Subcutaneous adipose tissue (tissue), 4 donors: ENCODE data around the gene CFAP43. TPM values are rescaled to one million over a fixed set of nuclear protein-coding genes. Genes with fewer than 3 reads are reported as not detected.

ENCODE experiments used
- total RNA-seq, 4 donors: library from RNA; depleted of rRNA; stranded (reverse); fragments of >200 nt; gene quantifications; one replicate each; pipeline ENCODE4 v1.1.0, GENCODE V29; 2016
- TF ChIP-seq, protein P1 (sequence below): fragments of 450-650 bp; IDR thresholded peaks from one replicate; pipeline ENCODE4 v1.5.1; 2016; ENCODE audit warnings: low read depth, mild to moderate bottlenecking, control low read depth, antibody characterized with exemption, moderate library complexity

Gene CFAP43, protein sequence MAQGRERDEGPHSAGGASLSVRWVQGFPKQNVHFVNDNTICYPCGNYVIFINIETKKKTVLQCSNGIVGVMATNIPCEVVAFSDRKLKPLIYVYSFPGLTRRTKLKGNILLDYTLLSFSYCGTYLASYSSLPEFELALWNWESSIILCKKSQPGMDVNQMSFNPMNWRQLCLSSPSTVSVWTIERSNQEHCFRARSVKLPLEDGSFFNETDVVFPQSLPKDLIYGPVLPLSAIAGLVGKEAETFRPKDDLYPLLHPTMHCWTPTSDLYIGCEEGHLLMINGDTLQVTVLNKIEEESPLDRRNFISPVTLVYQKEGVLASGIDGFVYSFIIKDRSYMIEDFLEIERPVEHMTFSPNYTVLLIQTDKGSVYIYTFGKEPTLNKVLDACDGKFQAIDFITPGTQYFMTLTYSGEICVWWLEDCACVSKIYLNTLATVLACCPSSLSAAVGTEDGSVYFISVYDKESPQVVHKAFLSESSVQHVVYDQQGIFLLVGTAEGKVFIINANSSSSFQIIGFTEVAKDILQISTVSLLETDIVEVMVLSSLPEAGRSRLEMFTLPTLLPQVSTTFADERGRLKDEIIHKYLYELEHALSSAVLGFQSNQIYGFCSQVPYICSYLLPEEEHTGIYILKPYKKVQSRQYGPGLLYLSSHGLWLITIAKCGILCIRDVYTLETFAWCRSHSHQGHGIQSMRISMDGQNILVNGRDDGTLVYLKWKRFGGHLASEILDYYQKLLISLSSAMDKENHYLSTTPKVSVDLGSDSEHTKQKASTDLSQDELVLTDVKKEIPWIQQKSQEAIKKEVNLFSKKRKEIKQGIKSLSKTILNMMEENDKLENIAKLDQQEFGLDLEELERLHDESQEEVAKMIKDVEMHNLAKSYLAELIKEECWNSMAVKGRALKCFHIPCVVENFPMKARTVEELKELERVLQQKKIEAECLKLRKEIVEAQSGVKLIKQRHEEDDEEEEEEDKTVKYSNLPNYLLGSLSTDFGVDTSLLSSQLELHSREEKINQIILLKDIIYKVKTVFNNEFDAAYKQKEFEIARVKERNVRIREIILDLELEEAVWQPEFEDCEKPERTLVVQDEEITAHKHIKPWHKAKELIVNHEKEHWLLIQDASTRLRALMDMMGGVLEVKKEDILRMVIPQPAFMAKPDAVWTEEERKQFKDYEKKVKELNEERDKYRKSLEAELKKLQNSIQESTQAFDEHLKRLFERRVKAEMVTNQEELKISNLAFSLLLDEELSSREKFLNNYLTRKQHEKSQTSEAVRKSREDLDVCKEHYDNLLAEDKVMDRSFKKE (N-terminal part only)
- total RNA-seq, result under 1 TPM in 1 of 4 donors, not detected in 3; 0.19 TPM

DNA sequence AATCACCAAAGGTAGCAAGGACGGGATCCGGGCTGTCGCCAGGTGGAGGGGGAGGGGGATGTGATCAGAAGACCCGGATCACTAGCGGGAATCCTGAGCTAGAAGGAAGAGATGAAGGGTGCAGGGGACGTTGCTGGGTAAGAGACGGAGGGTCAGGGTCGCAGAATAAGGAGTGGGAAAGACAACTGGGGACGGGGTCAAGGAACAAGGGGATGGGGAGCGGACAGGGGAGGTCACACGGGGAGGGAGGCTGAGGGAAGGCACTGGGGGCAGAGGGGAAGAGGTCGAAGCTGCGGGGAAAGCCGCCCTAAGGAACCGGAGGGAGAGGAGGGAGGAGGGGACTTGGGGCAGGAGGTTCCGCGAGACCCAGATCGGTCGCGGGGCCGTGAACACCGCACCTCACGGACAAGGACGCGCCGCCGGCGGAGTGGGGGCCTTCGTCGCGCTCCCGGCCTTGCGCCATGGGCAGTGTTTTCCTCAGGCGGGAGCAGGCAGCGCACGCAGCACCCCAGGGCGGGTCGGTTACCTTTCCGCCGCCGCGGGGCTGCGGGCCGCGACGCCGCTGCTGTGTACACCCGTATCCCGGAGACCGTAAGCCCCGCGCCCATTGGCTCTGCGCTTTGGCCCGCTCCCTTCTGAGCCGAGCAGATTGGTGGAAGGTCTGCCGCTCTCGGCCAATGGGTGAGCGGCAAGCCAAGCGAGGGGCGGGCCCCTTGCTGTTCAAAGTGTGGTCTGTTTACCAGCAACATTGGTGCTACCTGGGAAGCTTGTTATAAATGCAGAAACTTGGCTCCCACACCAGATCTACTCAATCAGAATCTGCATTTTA lies at the start of gene CFAP43:
Gene CFAP43, minus strand, starts transcription at position 581 of the 829 bp plus-strand sequence. Its CDS starts 118 bp downstream, at position 463.
- TF ChIP-seq, protein P1, sequence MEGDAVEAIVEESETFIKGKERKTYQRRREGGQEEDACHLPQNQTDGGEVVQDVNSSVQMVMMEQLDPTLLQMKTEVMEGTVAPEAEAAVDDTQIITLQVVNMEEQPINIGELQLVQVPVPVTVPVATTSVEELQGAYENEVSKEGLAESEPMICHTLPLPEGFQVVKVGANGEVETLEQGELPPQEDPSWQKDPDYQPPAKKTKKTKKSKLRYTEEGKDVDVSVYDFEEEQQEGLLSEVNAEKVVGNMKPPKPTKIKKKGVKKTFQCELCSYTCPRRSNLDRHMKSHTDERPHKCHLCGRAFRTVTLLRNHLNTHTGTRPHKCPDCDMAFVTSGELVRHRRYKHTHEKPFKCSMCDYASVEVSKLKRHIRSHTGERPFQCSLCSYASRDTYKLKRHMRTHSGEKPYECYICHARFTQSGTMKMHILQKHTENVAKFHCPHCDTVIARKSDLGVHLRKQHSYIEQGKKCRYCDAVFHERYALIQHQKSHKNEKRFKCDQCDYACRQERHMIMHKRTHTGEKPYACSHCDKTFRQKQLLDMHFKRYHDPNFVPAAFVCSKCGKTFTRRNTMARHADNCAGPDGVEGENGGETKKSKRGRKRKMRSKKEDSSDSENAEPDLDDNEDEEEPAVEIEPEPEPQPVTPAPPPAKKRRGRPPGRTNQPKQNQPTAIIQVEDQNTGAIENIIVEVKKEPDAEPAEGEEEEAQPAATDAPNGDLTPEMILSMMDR, result no peak

DNA sequence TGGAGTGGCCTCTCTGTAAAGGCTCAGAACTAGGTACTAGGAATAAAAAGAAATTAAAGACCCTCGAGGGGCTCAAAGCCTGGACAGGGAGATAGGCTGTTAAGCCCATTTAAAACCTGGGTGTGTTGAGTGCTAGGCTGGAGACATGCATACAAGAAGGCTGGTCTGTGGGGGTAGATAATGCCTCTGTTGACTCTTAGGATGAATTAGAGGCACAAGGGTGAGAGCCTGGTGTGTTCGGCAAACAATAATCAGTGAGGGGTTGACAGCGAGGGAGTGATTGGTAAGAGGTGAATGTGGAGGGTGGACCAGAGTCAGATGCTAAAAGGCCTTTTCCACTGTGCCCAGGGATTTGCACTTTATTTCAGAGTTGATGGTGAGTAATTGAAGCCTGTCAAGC lies 49.5 kb upstream of the CFAP43 start:
- TF ChIP-seq, protein P1, result no peak

DNA sequence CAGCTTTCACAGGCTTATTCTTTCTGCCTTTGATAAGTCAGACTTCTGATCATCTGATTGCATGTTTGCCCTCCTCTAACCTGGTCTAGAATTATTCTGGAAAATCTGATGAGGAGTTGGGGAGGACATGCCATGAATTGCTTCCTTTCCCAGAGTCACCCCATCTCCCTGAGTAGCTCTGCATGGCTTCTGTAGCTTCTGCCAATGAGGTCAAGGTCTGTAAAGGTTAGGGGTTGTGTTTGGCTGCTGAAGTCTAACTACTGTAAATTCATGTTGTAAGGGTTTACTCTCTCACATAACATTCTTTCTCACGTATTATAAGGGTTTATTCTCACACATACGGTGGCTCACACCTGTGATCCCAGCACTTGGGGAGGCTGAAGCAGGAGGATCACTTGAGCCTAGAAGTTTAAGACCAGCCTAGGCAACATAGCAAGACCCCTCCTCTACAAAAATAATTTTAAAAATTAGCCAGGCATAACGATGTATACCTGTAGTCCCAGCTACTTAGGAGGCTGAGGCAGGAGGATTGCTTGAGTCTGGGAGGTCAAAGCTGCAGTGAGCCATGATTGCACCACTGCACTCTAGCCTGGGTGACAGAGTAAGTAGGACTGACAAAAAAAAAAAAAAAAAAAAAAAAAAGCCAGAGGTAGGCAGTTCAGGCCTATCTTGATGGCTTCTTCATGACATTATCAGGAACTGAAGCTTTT lies 47.5 kb upstream of the CFAP43 start:
- TF ChIP-seq, protein P1, result no peak

DNA sequence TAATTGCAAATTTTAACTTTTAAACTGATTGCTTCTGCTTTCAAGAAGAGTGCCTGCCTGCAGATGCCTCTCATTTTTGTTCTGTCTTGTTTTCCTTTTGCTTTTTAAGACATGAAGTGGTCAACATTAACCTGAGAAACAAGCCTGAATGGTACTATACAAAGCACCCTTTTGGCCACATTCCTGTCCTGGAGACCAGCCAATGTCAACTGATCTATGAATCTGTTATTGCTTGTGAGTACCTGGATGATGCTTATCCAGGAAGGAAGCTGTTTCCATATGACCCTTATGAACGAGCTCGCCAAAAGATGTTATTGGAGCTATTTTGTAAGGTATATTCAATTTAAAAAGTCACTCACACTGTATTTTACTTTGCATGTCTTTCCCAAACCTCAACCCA lies 45.6 kb upstream of the CFAP43 start:
- TF ChIP-seq, protein P1, result no peak

DNA sequence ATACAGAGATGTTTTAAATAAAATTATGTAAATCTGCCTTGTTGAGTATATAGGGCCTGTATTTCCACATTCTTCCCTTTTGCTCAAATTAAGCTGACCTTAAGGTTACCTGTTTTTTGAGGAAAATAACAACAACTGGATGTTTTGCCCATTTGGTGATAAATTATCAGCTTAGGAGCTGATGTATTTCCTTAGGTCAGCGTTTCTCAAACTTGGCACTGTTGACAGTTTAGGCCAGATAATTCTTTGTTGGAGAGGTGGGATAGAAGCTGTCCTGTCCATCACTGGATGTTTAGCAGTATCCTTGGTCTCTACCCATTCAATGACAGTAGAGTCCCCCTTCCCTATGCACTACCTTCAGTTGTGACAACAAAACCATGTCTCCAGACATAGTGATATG lies 44.0 kb upstream of the CFAP43 start:
- TF ChIP-seq, protein P1, result no peak
